Smooth muscle cell (in vitro differentiated cells): ENCODE measurements around the gene RGS3. TPM values are rescaled to one million over a fixed set of nuclear protein-coding genes. Genes with fewer than 3 reads are reported as not detected.

Experiments used
- DNase-seq: peaks from one replicate; lab custom pipeline; 2025; ENCODE audit not compliant: unreplicated experiment; lab: John Stamatoyannopoulos, UW
- H2AFZ ChIP-seq: fragments of 200-600 bp; sonication (generic); 2 replicates; pipeline ENCODE4 v1.6.0; 2016; ENCODE audit warnings: antibody characterized with exemption, low read depth, mild to moderate bottlenecking
- H3F3A ChIP-seq: fragments of 200-600 bp; sonication (generic); 2 replicates; pipeline ENCODE4 v1.6.0; 2017; ENCODE audit warnings: antibody characterized with exemption, low read depth
- H3K27ac ChIP-seq: fragments of 200-600 bp; sonication (generic); 2 replicates; pipeline ENCODE4 v1.5.1; 2016; ENCODE audit warnings: low read depth, mild to moderate bottlenecking
- H3K27me3 ChIP-seq: fragments of 200-600 bp; sonication (generic); 2 replicates; pipeline ENCODE4 v1.6.1; 2016; ENCODE audit warnings: low read depth, mild to moderate bottlenecking
- H3K36me3 ChIP-seq: fragments of 200-600 bp; sonication (generic); 2 replicates; pipeline ENCODE4 v1.5.1; 2016; ENCODE audit warnings: low read depth
- H3K4me1 ChIP-seq: fragments of 200-600 bp; sonication (generic); 2 replicates; pipeline ENCODE4 v1.5.1; 2016; ENCODE audit warnings: low read depth
- H3K4me2 ChIP-seq: fragments of 200-600 bp; sonication (generic); 2 replicates; pipeline ENCODE4 v1.6.0; 2016; ENCODE audit warnings: mild to moderate bottlenecking
- H3K4me3 ChIP-seq: fragments of 200-600 bp; sonication (generic); 2 replicates; pipeline ENCODE4 v1.5.1; 2016; ENCODE audit warnings: mild to moderate bottlenecking
- H3K79me2 ChIP-seq: fragments of 200-600 bp; sonication (generic); 2 replicates; pipeline ENCODE4 v1.6.0; 2016; ENCODE audit warnings: low read depth, mild to moderate bottlenecking
- H3K9ac ChIP-seq: fragments of 200-600 bp; sonication (generic); 2 replicates; pipeline ENCODE4 v1.6.0; 2016; ENCODE audit warnings: low read depth
- H3K9me3 ChIP-seq: fragments of 200-600 bp; sonication (generic); replicated peaks from 2 replicates; pipeline ENCODE4 v1.5.1; 2016; ENCODE audit warnings: low read depth
- H4K20me1 ChIP-seq: fragments of 200-600 bp; sonication (generic); 2 replicates; pipeline ENCODE4 v1.6.0; 2016; ENCODE audit warnings: low read depth
- CTCF ChIP-seq: fragments of 200-600 bp; sonication (generic); IDR thresholded peaks from 2 replicates; pipeline ENCODE4 v1.5.1; 2017; ENCODE audit warnings: borderline replicate concordance, mild to moderate bottlenecking, antibody characterized with exemption; ENCODE audit not compliant: insufficient read depth, poor library complexity, severe bottlenecking
- WGBS: methylation state at CpG from one replicate; pipeline ENCODE4 v1.1.7; 2016; ENCODE audit warnings: low lambda C conversion rate; 5-methylcytosine and 5-hydroxymethylcytosine counted together
- polyA plus RNA-seq: library from polyadenylated mRNA; unstranded; fragments of >200 nt; fragmentation: Nextera tagmentation; extraction: Ambion mirVana; gene quantifications from 2 replicates; pipeline ENCODE4 v1.2.1, GENCODE V29; 2016
- total RNA-seq: library from RNA; depleted of rRNA; stranded (reverse); fragments of >200 nt; gene quantifications from 2 replicates; pipeline ENCODE4 v1.2.3, GENCODE V29; 2014

RGS3 gene
- total and polyA plus RNA-seq, 2 experiments from 2014 or later = 43.8 to 108 TPM

DNA sequence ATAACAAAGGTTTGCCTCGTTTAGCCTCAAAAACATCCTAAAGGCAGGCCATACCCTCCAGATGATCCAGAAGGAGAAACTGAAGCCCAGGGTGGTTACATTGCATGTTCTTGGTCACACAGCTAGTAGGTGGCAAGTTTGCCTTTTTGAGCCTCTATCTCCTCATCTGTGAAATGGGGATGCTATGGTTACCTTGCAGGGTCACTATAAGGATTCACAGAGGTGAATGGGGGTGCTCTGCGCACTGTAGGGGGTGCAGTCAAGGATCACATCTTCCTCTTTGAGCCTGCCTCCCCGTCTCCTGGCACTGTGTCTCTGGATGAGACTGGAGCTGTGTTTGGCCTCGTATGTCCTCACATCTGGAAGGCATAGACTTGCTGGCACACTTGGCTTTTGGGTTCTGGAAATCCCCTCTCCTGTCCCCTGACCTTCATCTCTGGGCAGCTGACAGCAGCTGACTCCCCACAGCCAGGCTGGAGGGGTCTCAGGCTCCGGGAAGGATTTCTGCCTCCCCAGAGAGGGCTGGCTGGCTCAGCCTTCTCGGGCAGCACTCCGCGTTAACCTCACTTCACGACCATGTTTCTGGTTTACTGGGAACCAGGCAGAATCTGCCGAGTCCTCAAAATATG lies 167.7 kb downstream of the RGS3 start:
- H3K4me2 ChIP-seq = no peak overlapping the region
- H3F3A ChIP-seq = peaks cover 10% of the 10 kb centered on the region
- H3K27me3 ChIP-seq = no peaks in the 10 kb centered on the region
- WGBS = 41% methylated on average over 10 of the region's 10 CpGs
- no peak for DNase-seq
- no peak overlapping the region for H2AFZ ChIP-seq
- H3K9me3 ChIP-seq = no peaks in the 10 kb centered on the region
- no peaks in the 10 kb centered on the region for H3K79me2 ChIP-seq
- H4K20me1 ChIP-seq = no peaks in the 10 kb centered on the region
- H3K4me3 ChIP-seq = no peak overlapping the region
- no peaks in the 10 kb centered on the region for H3K36me3 ChIP-seq
- no peak for TF ChIP-seq CTCF
- H3K27ac ChIP-seq = peak overlapping the region; percentile 56
- H3K9ac ChIP-seq = no peak overlapping the region
- H3K4me1 ChIP-seq = peaks cover 30% of the 10 kb centered on the region

- Histone ChIP-seq H3K9ac (no peak overlapping the region), H3K4me2 (peak overlapping the region; percentile 58), H3F3A (peaks cover 10% of the 10 kb centered on the region), H3K4me3 (no peak overlapping the region), H3K36me3 (no peaks in the 10 kb centered on the region), H3K9me3 (no peaks in the 10 kb centered on the region), H2AFZ (no peak overlapping the region), H3K4me1 (peaks cover 30% of the 10 kb centered on the region), H3K27me3 (no peaks in the 10 kb centered on the region), H4K20me1 (no peaks in the 10 kb centered on the region), H3K79me2 (no peaks in the 10 kb centered on the region), H3K27ac (peak overlapping the region; percentile 56)
- no peak for TF ChIP-seq CTCF
- 50% methylated on average over 8 of the region's 8 CpGs for WGBS
- DNase-seq = no peak
Measured at GRCh38 chr9:113631871-113632665, 168.5 kb downstream of the RGS3 start.

DNA sequence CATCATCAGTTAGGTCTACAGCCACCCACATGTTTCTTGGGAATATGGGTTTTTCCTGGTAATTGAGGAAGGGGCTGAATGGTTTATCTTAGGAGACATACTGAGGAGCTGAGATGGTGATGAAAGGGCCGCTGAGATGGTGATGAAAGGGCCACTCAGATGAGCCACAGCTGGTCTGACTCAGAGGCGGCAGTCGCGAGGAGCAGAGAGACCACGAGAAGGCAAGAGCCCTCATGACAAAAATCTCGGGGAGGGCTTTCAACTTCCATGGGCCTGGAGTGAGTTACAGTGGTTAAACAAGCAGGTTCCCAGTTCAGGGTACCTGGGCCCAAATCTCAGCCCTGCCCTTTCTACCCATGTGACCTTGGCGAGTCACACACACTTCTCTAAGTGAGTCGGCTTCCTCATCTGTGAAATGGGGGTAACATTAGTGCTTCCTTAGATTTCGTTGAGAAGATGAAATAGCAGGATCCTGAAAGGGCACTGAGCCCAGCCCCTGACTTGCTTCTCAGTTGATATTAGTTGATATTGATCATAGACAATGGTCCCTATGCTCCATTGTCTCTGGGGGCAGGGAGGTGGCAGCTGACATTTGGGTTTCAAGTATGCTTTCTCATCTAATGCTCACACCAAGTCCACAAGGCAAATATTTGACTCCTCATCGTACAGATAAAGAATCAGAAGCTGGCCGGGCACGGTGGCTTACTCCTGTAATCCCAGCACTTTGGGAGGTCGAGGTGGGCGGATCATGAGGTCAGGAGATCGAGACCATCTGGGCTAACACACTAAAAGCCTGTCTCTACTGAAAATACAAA lies 169.5 kb downstream of the RGS3 start:
- no peak for DNase-seq
- H3K4me2 ChIP-seq = peak overlapping the region; percentile 58

More for the DNA sequence above, 169.5 kb downstream of the RGS3 start:
- no peaks in the 10 kb centered on the region for H3K79me2 ChIP-seq
- H3K36me3 ChIP-seq = no peaks in the 10 kb centered on the region
- H3K27ac ChIP-seq = peak overlapping the region; percentile 68
- no peak for TF ChIP-seq CTCF
- H3K4me3 ChIP-seq = no peak overlapping the region
- H3F3A ChIP-seq = peaks cover 10% of the 10 kb centered on the region
- H3K9me3 ChIP-seq = no peaks in the 10 kb centered on the region
- WGBS = 38% methylated on average over 15 of the region's 15 CpGs
- no peak overlapping the region for H3K9ac ChIP-seq
- no peak overlapping the region for H2AFZ ChIP-seq
- no peaks in the 10 kb centered on the region for H3K27me3 ChIP-seq
- peaks cover 25% of the 10 kb centered on the region for H3K4me1 ChIP-seq
- no peaks in the 10 kb centered on the region for H4K20me1 ChIP-seq
